HTERT RPE-1 (cell line): Measurements from ENCODE around the gene AP2M1.
"Not testable (repeated sequence)": the region's sequence is repeated elsewhere in the genome, so short reads cannot be mapped to it uniquely, and the experiment has no call there.

ENCODE experiments used
- in situ Hi-C: fragments of 300-500 bp; cut with MboI; formaldehyde crosslinking; loops from 4 replicates; pipeline ENCODE4 v1.14.3; 2020; ENCODE audit warnings: low sequenced_read_pairs

Gene AP2M1

DNA sequence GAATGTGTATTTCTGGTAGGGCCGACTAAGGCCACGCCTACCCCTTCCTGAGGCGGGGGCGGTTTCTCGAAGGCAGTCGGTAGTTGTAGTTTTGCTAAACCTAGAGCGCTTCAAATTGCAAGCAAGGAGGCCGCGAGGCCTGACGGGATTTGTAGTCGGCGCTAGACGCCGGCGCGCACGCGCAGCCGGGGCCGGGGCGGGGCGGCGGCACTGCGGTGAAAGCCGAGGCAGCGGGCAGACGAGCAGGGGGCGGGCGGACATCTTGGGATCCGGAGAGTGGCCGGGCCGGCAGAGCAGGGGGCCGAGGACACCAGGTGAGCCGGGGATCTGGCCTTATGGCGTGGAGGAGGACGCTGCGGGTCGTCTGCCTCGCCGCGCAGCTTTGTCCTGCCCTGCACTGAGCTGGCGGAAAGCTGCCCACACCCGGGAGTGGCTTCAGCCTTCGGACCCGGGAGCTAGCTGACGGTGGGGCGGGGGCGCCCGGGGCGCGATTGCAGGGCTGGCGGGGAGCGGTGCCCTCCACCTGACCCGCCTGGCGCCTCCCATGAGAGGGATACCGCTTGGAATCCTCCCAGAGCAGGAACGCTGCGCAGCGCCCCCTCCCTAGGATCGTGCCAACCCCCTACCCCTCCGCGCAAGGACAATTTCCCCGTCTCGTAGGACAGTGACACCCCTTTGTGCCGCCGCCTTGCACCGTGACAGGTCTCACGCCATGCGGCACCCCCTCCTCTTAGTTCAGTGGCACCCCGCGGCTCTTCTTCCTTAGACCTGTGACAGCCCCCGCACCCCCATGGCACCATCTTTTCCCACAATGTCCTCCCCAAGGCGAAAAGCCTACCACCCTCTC is at the start of gene AP2M1:
AP2M1 (plus strand) TSS at position 210 of the 847 bp plus-strand sequence. CDS start 2,139 bp downstream, outside the sequence.
- in situ Hi-C loops = no loop called here

DNA sequence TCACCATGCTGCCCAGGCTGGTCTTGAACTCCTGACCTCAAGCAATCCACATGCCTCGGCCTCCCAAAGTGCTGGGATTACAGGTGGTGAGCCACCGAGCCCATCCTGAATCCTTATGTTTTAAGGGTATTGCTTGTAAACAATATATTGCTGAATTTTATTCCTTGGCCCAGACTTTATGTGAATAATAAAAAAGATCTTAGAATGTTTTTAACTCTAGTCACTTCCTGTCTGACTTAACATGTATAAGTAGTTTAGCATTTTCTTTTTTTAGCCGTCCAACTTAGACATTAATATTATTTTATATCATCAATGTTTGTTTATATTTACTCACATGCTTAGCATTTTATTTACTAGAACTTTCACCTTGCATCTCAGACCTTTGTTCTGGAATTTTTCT is 48.6 kb upstream of the AP2M1 start:
- in situ Hi-C loops = no loop called here

DNA sequence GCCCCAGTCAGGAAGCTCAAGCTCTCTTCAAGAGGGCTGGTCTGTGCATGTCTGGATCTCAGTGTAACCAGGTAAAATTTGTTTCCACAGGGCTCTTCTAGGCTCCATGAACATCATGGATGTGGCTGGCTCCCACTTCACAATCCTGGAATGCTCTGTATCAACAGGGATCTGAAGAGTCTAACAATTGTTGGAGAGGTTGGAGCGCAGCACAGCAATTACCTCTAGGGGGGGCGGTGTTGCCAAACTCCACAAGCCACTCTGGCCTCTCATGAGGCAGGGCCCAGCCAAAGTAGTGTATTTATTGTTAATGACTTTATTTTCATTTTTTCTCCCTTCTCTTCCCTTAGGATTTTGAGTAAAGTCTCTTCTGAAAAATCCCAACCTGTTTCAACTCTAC is 45.6 kb upstream of the AP2M1 start:
- in situ Hi-C loops = no loop called here

DNA sequence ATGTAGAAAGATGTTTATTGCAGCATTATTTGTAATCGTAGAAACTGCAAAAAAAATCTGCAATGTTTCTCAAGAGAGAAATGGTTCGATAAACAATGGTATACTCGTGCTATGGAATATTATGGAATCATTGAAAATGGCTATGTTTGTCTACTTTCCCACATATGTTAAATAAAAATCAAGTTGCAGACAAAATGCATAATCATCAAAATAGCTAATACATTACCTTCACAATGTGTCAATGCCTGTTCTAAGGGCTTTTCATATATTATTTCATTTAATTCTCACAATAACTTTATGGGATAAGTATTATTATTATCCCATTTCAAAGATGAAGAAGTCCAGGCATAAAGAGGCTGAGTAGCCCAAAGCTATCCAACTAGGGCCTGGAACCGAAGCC is 41.7 kb upstream of the AP2M1 start:
- in situ Hi-C loops = no loop called here

DNA sequence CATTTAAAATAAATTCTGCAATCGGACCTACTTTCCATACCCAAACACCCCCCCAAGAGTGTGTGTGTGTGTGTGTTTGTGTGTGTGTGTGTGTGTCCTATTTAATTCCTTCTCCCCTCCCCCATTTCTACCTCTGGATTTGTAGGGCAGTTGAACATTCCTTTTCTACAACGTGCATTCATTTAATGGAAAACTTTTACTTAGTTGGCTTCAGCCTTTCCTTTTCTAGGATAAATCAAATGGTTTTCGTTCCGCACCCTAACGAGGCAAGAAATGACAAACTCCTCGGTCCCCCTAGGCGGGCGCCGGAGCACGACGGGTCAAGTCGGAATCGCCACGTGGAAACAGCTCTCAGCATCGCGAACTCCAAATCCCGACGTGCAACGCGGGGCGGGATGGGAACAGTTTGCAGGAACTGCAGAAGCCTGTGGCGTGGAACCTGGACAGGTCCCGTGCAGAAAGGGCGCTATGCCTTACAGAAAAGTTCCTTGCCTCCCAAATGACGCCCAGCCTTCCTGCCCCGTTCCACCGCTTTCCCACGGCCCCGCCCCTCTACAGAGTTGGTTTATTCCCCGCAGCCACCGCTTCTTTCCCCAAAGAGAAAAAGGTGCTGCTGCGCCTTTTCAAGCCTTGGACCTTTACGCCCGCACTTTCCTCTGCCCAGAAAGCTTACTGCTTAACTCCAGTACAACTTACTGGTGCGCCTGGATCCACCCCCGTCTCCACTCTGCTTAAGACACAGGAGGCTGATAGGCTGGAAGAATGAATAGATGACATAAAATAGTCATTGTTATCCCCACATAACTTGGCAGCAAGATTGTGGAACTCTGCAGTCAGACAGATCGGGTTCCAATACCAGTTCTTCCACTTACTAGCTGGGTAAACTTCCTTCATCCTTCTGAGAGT is 40.6 kb upstream of the AP2M1 start:
- in situ Hi-C loops = no loop called here

DNA sequence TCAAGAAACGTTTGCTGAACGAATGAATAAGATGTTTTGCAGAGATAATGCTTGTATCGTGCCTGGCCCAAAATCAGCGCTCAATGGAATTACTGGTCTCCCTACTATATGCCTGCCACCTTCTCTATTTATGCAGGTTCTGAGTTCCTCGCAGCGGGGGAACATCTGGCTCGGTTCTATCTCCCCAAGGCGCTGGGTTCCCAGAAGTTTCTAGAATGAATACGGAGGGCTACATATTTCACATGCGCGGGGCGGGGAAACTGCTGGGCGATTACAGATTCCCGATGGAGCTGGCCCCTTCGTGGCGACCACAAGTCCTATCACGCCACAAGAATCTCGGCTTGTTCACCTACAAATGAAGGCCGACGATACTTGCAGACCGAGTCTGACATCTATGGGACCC is 39.9 kb upstream of the AP2M1 start:
- in situ Hi-C loops = no loop called here

DNA sequence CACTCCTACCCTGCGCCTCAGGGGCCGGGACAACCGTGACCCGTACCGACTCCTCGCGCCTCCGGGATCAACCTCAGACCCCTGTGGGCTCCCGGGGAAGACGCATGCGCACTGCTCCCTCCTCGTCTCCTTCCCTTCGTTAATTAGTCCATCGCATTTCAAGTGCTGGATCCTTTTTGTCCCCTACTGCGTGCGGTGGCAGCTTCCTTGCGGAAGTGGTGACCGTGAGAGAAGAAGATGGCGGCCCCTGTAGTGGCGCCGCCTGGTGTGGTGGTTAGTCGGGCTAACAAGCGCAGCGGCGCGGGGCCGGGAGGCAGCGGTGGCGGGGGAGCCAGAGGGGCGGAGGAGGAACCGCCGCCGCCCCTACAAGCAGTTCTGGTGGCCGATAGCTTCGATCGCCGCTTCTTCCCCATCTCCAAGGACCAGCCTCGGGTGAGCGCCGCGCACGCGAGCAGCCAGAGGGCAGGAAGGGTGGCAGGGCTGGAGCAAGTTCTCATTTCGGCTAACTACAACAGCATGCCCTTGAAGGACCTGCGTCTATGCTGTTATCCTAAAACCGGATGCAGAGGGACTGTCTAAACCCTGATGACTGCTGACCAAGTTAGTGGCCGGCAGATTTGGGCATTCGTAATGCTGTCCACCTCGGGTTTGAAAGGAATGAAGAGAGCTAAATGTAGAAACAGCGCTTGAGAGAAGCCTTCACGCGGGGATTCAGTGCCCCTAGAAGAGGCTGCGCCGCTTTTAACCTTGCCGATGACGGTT is 39.3 kb upstream of the AP2M1 start, which contains the start of gene EIF2B5:
EIF2B5 (plus strand) TSS at position 210 of the 762 bp plus-strand sequence; CDS start at position 238, 28 bp downstream.
- in situ Hi-C loops = no loop called here

DNA sequence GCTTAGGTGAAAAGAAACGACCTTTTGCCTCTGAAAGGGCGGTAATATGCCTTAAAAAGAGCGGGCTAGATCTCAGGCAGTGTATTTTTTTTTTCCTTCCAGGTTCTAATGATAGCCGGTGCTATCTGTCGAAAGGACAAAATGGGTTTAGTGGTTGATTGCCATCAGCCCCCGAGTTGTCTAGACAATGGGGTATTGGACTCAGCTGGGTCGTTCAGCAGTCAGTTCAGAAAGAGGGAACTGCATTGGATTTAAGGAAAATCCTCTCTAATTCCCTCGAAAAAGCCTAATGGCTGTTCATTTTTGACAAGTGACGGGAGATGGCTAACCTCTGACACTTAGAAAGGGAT is 38.8 kb upstream of the AP2M1 start:
- in situ Hi-C loops = no loop called here

DNA sequence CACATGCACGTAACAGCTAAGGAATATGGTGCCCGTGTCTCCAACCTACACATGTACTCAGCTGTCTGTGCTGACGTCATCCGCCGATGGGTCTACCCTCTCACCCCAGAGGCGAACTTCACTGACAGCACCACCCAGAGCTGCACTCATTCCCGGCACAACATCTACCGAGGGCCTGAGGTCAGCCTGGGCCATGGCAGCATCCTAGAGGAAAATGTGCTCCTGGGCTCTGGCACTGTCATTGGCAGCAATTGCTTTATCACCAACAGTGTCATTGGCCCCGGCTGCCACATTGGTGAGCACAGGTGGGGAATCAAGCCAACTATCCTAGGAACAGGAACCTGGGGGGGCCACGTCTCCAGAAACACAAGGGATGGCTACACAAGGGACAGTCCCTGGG is 34.2 kb upstream of the AP2M1 start:
- in situ Hi-C loops = no loop called here

DNA sequence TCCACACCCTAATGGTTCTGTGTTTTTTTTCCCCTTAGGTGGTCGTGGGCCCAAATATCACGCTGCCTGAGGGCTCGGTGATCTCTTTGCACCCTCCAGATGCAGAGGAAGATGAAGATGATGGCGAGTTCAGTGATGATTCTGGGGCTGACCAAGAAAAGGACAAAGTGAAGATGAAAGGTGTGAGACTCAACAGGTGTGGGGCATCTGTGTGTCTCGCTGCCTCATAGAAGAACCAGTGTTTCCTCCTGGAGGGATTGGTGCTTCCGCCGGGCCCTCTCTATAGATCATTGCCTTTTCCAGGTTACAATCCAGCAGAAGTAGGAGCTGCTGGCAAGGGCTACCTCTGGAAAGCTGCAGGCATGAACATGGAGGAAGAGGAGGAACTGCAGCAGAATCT is 32.5 kb upstream of the AP2M1 start:
- in situ Hi-C loops = no loop called here

DNA sequence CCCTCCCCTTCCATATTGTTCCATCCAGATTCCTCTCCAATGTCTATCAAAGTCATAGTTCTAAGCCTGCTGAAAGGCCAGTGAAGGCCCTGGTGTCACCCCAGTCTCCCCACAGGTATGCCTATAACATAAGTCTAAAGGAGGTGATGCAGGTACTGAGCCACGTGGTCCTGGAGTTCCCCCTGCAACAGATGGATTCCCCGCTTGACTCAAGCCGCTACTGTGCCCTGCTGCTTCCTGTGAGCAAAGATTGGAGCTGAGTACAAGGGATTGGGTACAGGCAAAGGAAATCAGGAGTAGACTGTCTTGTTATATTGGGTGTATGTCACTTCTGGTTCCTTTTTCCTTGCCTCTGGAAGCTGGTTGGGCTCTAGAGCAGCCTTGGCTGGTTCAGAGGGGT is 31.3 kb upstream of the AP2M1 start:
- in situ Hi-C loops = no loop called here

DNA sequence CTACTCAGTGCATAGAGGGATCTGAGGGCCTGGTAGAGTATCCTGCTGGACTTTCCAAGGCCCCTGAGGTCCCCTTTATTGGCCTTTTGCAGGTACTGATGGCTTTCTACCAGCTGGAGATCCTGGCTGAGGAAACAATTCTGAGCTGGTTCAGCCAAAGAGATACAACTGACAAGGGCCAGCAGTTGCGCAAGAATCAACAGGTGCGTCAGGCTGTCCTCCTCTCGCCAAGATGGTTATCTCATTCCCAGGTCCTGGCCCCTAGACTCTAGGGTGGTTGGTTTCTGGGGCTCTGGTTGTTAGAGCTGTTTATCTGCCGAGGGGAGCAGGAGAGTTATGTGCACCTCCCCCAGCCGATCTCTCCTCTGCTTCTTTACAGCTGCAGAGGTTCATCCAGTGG is 30.1 kb upstream of the AP2M1 start:
- in situ Hi-C loops = no loop called here

DNA sequence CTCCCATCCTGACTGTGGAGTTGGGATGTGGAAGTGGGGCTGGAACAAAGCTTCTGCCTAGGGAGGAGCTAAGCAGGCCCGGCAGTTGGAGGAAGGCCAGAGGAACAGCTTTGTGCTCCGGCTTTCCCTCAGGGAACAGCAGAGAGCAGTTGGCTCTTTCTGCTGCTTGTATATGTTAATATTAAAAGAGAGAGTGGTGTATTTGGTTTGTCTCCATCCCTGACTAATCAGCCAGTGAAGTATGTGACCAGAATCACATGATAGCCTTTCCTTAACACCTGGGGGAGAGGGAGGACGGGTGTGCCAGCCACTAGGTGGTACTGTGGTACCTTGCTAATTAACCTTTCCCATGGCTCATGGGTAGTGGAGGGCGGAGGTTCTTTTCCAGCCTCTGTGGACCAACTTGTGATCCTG is 29.5 kb upstream of the AP2M1 start:
- in situ Hi-C loops = no loop called here

DNA sequence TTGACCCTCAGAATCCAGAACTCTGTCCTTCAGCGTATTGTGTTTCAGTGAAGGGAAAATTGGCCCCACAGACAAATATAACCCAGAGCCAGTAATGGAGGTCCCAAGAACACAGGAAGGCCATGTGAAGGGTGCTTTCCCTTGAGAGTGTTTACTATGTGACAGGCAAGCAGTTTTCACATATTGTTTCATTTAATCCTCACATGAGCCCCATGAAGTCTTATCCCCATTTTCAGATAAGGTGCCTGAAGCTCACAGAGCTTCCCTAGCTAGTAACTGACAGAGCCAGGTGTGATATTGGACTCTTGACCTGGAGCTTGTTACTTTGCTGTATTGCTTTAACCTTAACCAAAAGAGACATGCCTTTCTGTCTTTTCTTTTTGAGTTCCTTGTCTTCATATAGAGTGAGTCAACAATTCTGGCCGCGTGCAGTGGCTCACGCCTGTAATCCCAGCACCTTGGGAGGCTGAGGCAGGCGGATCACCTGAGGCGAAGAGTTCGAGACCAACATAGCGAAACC is 28.8 kb upstream of the AP2M1 start:
- in situ Hi-C loops = no loop called here

DNA sequence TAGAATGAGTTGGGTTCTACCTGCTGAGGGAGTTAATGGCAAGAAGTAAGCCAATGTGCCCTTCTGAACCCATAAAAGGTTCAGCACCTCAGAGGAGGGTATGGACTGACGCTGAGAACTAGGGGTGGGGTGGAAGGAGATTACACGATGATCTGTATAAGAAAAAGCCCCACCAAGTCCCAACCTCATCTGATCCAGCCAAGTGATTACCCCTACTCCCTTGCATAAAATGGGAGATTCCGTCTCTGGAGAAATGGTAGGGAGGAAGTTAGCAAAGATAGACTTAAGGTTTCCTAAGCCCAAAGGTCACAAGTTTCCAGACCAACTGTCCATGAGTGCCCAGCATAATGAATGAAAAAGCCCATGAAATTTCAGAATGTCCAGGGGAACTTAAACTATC is 26.6 kb upstream of the AP2M1 start:
- in situ Hi-C loops = no loop called here

DNA sequence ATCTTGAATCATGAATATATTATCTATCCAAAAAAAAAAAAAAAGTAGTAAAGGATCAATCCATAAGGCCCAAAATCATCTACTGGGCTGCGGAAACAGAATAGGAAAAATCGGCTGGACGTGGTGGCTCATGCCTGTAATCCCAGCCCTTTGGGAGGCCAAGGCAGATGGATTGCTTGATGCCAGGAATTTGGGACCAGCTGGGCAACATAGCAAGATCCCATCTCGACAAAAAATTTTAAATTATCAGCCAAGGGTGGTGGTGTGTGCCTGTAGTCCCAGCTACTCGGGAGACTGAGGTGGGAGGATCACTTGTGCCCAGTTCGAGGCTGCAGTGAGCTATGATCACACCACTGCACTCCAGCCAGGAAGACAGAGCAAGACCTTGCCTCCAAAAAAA is 25.5 kb upstream of the AP2M1 start:
- in situ Hi-C loops = no loop called here

DNA sequence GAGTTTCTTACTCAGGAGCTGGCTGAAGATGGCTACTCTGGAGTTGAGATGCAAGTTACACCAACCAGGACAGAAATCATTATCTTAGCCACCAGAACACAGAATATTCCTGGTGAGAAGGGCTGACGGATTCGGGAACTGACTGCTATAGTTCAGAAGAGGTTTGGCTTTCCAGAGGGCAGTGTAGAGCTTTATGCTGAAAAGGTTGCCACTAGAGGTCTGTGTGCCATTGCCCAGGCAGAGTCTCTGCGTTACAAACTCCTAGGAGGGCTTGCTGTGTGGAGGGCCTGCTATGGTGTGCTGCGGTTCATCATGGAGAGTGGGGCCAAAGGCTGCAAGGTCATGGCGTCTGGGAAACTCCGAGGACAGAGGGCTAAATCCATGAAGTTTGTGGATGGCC is 24.9 kb upstream of the AP2M1 start:
- in situ Hi-C loops = not testable (repeated sequence)

DNA sequence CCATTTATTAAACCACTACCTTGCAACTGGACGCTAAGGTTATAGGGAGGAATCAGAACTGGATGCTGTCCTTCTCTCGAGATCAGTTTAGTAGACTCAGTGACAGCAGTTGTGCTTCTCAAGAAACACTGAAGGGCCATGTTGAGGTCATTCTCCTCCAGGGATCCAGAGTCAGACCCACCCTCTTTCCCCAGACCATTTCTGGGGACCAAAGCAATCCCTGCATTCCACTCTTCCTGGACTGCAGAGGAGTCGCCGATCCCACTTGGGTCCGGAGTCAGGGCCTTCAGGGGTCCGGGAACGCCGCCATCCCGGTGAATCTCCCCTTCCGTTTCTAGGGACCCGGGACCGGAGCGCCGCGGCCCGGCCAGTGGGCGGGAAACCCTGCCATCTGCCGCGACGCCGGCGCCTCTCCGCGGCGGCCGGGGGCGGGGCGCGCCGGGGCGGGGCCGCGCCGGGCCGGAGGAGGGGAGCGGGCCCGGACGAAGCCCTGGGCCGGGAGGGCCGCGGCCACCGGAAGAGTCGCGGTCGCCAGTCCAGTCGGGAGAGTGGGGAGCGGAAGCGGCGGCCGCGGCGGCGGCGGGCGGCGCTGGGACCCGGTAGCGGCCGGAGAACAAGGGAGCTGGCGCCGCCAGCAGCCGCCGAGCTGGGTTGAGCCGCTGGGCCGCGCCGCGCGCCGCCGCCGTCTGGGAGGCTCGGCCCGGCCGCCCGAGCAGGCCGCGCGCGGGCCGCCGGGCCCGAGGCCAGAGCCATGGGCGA is 19.6 kb upstream of the AP2M1 start, which contains the start of gene DVL3:
DVL3 (plus strand) TSS at position 493 of the 759 bp plus-strand sequence; CDS start at position 752, 259 bp downstream.
- in situ Hi-C loops = no loop called here

DNA sequence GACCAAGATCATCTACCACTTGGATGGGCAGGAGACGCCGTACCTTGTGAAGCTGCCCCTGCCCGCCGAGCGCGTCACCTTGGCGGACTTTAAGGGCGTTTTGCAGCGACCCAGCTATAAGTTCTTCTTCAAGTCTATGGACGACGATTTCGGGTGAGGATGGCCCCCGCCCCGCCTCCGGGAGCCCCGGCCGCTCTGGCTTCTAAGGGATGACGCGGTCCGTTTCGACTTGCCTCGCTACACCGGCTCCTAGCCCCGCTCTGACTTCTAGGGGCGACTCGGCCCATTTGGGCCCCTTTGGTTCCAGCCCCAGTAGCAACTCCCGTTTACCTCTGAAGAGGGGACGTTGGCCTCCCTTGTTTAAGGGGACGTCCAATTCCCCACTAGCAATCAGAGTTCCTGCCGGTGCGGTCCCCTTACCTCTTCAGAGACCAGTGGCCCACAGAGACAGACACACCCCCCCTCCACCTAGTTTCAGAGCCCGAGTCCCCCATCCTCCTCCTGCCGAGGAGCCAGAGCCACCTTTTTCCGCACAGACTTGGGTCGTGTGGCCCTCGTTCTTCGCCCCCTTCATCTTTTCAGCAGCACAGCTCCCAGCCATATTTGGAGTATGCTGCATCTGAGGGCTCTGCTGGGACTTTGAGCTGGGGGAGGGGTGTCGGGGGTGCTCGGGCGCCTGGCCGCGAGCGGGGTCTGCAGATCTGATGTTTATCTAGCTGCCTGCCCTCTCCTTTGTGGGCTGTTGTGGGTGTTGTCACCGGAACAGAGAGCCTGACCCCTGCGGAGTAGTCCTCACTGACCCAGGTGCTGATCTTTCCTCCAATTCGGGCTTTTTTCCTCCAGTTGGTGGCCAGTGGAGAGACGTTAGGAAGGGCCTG is 18.8 kb upstream of the AP2M1 start:
- in situ Hi-C loops = no loop called here
